Epithelial cell of proximal tubule (primary cell): ENCODE measurements around the gene HOXA5. TPM values are rescaled to one million over a fixed set of nuclear protein-coding genes. Genes with fewer than 3 reads are reported as not detected.
A peak's percentile ranks its signal among the peaks of the same experiment; 100 is the strongest.

Experiments used
- DNase-seq: peaks from one replicate; pipeline ENCODE4 v3.0.0-alpha.2; 2011; ENCODE audit warnings: low read depth
- H3K4me3 ChIP-seq: 2 replicates; pipeline ENCODE4 v1.5.1; 2011; ENCODE audit warnings: low read depth, mild to moderate bottlenecking, low read length
- total RNA-seq: library from RNA; depleted of rRNA; stranded (reverse); fragments of >200 nt; gene quantifications from 2 replicates; pipeline ENCODE4 v1.2.3, GENCODE V29; 2015
- TF ChIP-seq, protein P1 (sequence below): conservative IDR thresholded peaks from 2 replicates; pipeline ENCODE4 v1.5.1; 2012; ENCODE audit warnings: low read depth, mild to moderate bottlenecking, low read length

Gene HOXA5
- total RNA-seq, 1 donor from 2014 or later = 47.6 TPM

DNA sequence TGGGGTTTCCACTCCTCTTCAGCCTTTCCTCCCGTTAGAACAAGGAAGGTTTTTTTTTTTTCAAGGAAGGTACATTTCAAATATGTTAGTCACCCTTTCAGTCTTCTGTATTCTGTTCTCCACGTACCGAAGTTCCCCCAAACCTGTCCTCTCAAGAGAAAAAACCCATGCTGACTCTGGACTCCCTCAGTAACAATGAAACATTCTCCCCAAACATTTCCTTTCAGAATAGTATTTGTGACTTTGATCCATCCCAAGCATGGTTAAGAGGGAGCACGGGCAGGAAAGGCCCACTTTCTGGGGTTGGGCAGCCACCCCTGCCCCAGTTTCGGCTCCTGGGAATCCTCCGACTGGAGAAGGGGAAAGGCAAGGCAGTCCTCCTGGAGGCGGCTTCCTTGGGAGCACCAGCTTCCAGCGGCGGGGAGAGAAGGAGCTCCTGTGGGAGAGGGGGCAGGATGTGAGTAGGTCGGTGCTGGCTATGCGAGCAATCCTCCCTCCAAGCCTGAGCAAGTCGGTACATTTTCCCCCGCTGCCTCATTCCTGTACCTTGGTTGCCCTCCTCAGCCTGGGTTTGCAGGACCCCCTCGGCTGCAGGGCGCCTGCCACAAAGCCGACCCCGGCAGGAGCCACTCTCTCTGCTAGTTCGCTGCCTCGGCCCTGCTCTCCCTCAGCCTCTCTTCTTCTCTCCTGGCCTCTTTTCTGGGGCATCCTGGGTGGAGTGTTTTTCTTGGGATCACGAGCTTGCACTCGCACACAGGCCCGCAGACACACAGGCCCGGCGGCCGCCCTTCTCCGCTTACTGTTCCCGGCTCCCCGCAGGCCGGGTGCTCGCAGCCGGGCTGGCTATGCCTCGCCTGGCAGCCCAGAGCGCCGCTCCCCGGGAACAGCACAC, 45.5 kb downstream of the HOXA5 start:
- peak overlapping the region; percentile 96 for H3K4me3 ChIP-seq
- no peak for DNase-seq
- TF ChIP-seq, protein P1, sequence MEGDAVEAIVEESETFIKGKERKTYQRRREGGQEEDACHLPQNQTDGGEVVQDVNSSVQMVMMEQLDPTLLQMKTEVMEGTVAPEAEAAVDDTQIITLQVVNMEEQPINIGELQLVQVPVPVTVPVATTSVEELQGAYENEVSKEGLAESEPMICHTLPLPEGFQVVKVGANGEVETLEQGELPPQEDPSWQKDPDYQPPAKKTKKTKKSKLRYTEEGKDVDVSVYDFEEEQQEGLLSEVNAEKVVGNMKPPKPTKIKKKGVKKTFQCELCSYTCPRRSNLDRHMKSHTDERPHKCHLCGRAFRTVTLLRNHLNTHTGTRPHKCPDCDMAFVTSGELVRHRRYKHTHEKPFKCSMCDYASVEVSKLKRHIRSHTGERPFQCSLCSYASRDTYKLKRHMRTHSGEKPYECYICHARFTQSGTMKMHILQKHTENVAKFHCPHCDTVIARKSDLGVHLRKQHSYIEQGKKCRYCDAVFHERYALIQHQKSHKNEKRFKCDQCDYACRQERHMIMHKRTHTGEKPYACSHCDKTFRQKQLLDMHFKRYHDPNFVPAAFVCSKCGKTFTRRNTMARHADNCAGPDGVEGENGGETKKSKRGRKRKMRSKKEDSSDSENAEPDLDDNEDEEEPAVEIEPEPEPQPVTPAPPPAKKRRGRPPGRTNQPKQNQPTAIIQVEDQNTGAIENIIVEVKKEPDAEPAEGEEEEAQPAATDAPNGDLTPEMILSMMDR = peak; percentile 2

- no peak for DNase-seq
- TF ChIP-seq, protein P1 = no peak
- H3K4me3 ChIP-seq = peak overlapping the region; percentile 96
Observed at GRCh38 chr7:27096768-27097514, 46.5 kb downstream of the HOXA5 start.

DNA sequence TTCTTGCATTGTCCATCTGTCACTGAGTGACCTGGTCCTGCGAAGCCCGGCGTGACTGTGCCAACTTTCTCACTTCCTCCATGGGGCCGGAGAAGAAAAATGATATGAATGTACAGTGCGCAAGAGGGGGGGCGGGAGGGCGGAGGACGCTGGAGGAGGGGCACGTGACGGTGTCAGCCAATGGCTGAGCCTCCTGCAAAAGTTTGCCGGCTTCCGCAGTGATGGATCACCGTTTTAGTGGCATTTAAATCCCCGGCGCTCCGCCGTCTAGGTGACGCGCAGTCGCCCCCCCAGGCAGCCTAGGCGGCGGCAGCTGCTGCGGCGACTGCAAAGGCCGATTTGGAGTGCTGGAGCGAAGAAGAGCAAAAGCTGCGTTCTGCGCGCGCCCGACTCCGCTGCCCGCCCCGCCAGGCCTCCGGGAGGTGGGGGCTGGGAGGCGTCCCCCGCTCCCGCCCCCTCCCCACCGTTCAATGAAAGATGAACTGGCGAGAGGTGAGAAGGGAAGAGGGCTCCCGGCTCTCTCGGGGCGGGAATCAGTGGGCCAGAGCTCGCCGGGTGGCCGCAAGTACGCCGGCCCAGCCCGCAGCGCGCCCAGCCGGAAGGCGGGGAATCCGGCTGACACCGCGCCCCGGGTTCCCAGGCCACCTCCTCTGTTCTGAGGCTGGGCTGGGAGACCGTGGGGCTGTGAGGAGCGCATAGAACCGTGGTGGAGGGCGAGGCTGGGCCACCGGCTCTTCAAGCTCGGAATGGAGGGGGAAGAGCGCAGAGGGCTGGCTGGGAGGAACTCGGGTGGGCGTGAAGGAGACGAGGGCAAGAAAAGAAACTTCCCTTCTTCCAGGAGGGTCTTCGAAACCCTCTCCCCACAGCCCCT, 47.3 kb downstream of the HOXA5 start, which contains the start of gene HOXA1:
TSS of gene HOXA1 (minus strand) at position 104 of the 871 bp plus-strand sequence. CDS start at position 16, 88 bp downstream.
- TF ChIP-seq, protein P1 = no peak
- peak within 1 kb of the TSS; percentile 96 for H3K4me3 ChIP-seq
- DNase-seq = no peak

DNA sequence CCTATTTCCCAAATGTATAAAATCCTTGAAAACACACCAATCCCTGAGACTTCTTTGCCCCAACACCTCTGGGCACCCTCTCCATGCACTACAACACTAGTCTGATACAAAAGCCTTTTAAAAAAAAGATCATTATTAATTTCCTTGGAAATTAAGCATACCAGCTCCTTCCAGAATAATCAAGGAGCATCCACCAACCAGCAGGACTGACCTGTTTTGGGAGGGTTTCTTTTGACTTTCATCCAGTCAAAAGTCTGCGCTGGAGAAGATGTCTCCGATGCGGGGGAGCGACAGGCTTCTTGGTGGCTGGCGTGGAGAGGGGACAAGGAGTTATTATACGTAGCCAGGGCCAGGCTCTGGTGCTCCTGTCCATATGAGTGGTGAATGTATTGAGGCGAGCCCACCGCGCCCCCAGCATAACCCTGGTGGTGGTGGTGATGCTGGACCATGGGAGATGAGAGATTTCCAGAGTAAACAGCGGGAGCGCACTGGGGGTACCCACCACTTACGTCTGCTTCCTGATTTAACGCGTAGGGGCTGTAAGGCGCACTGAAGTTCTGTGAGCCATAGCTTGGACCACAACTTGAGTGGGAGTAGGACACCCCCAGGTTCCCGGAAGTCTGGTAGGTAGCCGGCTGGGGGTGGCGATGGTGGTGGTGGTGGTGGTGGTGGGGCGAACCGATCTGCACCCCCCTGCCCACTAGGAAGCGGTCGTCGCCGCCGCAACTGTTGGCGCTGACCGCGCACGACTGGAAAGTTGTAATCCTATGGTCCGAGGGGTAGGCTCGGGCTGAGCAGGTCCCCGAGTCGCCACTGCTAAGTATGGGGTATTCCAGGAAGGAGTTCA, 48.2 kb downstream of the HOXA5 start:
- TF ChIP-seq, protein P1 = no peak
- DNase-seq = no peak
- peak overlapping the region; percentile 96 for H3K4me3 ChIP-seq

DNA sequence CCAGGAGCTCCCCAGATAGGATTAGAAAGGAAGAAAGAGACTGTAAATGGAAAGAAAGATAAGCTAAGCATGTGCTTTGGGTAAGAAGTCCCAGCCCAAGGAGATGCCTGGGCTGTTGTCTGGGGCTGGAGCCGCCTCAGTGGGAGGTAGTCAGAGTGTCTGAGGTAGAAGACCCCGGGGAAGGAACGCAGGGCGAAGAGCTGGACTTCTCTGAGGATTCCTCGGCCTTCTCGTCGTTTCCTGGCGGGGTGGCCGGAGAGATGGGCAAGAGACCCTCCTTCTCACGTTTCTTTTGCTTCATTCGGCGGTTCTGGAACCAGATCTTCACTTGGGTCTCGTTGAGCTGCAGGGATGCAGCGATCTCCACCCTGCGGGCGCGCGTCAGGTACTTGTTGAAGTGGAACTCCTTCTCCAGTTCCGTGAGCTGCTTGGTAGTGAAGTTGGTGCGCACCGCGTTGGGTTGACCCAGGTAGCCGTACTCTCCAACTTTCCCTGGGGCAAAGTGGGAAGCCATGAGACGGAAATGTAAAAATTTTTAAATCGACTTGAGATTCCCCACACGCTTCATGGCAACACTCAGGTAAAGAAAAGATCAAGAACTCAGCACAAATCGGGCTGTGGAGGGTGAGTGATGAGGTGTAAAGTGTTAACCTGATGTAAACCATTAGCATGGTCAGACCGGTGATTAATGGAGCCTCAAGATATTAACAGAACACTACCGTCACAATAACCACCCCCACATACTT, 49.0 kb downstream of the HOXA5 start:
- H3K4me3 ChIP-seq = peak overlapping the region; percentile 96
- TF ChIP-seq, protein P1 = no peak
- DNase-seq = no peak
